AG04449 (cell line): ENCODE measurements around the gene IBA57.
A peak's percentile ranks its signal among the peaks of the same experiment; 100 is the strongest.

Experiments used
- CTCF ChIA-PET: fragments of 350-600 bp; formaldehyde crosslinking; extraction: SDS; loops from one replicate; lab custom pipeline; 2021; ENCODE audit warnings: antibody characterized with exemption; lab: Yijun Ruan, JAX
- POLR2A ChIA-PET: fragments of 400-600, 350-600 bp; formaldehyde crosslinking; extraction: SDS; loops from one replicate; lab custom pipeline; 2020; ENCODE audit warnings: antibody characterized with exemption, inconsistent platforms; lab: Yijun Ruan, JAX
- DNase-seq: peaks from one replicate; pipeline ENCODE4 v3.0.0-alpha.2; 2010; ENCODE audit warnings: low read depth, low spot score
- H3K4me3 ChIP-seq: 2 replicates; pipeline ENCODE4 v1.5.1; 2011; ENCODE audit warnings: low read depth, mild to moderate bottlenecking, control low read depth, low read length
- CTCF ChIP-seq: IDR thresholded peaks from one replicate; pipeline ENCODE4 v1.5.1; 2011; ENCODE audit warnings: mild to moderate bottlenecking, moderate library complexity, low read length, control low read depth, inconsistent platforms; ENCODE audit not compliant: insufficient read depth; ENCODE audit errors: missing control alignments

IBA57 gene

GRCh38 chr1:228139406-228139930 is 26.1 kb upstream of the IBA57 start:
- ChIA-PET CTCF (interaction anchor here (0.6 to 2.6 kb wide), 4 partner anchors 9 to 254 kb away, joined by 3 to 13 read pairs (median 4); no protein-coding TSS in a partner anchor), POLR2A (no interaction called here)
- no peak for DNase-seq
- no peak for TF ChIP-seq CTCF
- H3K4me3 ChIP-seq, result peak overlapping the region; percentile 92

GRCh38 chr1:228139931-228140723 is 25.5 kb upstream of the IBA57 start, which contains the start of gene GUK1:
GUK1 (plus strand) TSS chr1:228140279; CDS start chr1:228140303, 24 bp downstream.
- ChIA-PET CTCF (interaction anchor here (1.0 to 2.6 kb wide), 4 partner anchors 9 to 140 kb away, joined by 3 to 13 read pairs (median 6); partner anchors contain the start of gene IBA57), POLR2A (interaction anchor here (0.7 to 1.2 kb wide), 2 partner anchors 9 to 25 kb away, joined by 4 to 15 read pairs; partner anchors contain the start of gene IBA57)
- peak; percentile 96 for DNase-seq
- peak; percentile 40 for TF ChIP-seq CTCF
- peak within 1 kb of the TSS; percentile 92 for H3K4me3 ChIP-seq

GRCh38 chr1:228140724-228141225 is 24.8 kb upstream of the IBA57 start:
- H3K4me3 ChIP-seq, result peak overlapping the region; percentile 92
- no peak for DNase-seq
- ChIA-PET POLR2A (interaction anchor here (0.7 to 1.2 kb wide), 2 partner anchors 10 to 25 kb away, joined by 4 to 15 read pairs; partner anchors contain the start of gene IBA57), CTCF (interaction anchor here (1.0 to 2.6 kb wide), 3 partner anchors 10 to 141 kb away, joined by 3 to 13 read pairs (median 10); partner anchors contain the start of gene IBA57)
- no peak for TF ChIP-seq CTCF

GRCh38 chr1:228141226-228142044 is 24.2 kb upstream of the IBA57 start:
- H3K4me3 ChIP-seq, result peak overlapping the region; percentile 92
- POLR2A ChIA-PET, result no interaction called here
- CTCF ChIA-PET, result interaction anchor here (1.0 to 2.6 kb wide), 2 partner anchors 11 to 142 kb away, joined by 3 to 13 read pairs; no protein-coding TSS in a partner anchor
- no peak for TF ChIP-seq CTCF
- no peak for DNase-seq

GRCh38 chr1:228142155-228142691 is 23.4 kb upstream of the IBA57 start:
- no peak for DNase-seq
- CTCF ChIA-PET, result interaction anchor here (1.2 to 4.5 kb wide), 4 partner anchors 11 to 359 kb away, joined by 3 to 23 read pairs (median 8); partner anchors contain the start of gene IBA57
- no peak for TF ChIP-seq CTCF
- H3K4me3 ChIP-seq, result peak overlapping the region; percentile 92
- POLR2A ChIA-PET, result no interaction called here
